DOHH2 (cell line): Measurements from ENCODE around the gene TSPYL4.

Experiments used
- EZH2phosphoT487 ChIP-seq: fragments of 200-600 bp; sonication (generic); IDR thresholded peaks from 2 replicates; pipeline ENCODE4 v1.6.1; 2017; ENCODE audit warnings: borderline replicate concordance, mild to moderate bottlenecking, antibody characterized with exemption, low read length, moderate library complexity, mixed read lengths
- TF ChIP-seq, protein P1 (sequence below): fragments of 200-600 bp; sonication (generic); IDR thresholded peaks from one replicate; pipeline ENCODE4 v1.5.1; 2014; ENCODE audit warnings: antibody characterized with exemption, mild to moderate bottlenecking, low read depth, low read length; ENCODE audit not compliant: poor library complexity, severe bottlenecking

DNA sequence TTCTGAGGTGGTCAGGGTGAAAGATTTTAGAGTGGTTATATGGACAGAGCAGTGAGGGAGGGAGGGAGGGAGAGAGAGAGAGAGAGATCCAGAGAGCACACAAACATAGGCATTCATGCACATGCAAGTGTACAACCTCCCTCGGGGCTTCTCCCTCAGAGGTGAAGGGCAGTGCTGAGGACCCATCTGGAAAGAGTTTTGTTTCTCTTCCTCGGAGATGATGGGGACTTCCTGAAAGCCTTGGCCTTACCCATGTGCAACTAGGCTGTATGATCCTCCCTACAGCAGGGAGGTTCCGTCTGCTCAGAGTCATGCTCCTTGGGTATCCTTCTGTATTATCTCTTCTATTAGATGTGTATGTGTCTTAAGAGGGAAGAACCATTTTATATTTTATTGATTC is 47.2 kb upstream of the TSPYL4 start:
- TF ChIP-seq, protein P1, sequence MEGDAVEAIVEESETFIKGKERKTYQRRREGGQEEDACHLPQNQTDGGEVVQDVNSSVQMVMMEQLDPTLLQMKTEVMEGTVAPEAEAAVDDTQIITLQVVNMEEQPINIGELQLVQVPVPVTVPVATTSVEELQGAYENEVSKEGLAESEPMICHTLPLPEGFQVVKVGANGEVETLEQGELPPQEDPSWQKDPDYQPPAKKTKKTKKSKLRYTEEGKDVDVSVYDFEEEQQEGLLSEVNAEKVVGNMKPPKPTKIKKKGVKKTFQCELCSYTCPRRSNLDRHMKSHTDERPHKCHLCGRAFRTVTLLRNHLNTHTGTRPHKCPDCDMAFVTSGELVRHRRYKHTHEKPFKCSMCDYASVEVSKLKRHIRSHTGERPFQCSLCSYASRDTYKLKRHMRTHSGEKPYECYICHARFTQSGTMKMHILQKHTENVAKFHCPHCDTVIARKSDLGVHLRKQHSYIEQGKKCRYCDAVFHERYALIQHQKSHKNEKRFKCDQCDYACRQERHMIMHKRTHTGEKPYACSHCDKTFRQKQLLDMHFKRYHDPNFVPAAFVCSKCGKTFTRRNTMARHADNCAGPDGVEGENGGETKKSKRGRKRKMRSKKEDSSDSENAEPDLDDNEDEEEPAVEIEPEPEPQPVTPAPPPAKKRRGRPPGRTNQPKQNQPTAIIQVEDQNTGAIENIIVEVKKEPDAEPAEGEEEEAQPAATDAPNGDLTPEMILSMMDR: no peak
- no peak for TF ChIP-seq EZH2phosphoT487
